IPS DF 19.7 (cell line): ENCODE measurements around the gene DLGAP4.

Experiments
- DNase-seq: peaks from one replicate; pipeline ENCODE4 v3.0.0-alpha.2; 2013; ENCODE audit warnings: low read depth, low spot score

Gene DLGAP4

DNA sequence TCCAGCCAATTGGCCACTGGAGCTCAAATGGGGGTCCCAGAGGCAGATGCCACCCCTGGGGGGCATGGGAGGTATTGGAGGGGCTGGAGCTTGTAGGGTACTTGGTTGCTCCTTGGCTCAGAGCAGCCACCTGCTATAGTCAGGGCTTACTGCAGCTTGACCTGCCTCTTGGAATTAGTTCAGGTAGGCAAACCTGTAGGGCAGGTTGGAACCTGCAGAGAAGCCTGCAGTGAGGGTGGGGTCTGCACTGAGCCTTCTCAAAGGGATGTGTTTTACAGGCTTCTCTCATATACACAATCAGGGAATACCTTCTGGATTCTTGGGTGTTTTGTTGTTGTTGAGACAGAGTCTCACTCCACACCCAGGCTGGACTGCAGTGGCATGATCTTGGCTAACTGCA, 141.0 kb downstream of the DLGAP4 start:
- no peak for DNase-seq

DNA sequence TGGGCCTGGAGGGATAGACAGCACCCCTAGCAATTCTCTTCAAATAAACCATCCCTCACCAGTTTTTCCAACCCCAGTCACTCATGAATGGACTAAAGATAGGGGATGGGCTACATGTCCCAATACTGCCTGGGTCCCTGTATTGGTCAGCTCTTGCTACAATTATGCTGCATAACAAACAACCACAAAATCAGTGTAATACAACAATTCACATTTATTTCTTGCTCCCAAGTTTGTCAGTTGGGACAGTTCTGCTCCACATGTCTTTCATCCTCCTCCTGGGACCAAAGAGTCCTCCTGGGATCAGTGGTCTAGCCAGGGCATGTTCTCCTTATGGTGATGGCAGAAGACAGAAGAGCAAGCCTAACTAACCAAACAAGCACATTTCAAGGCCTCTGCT, 143.5 kb downstream of the DLGAP4 start:
- DNase-seq = no peak

DNA sequence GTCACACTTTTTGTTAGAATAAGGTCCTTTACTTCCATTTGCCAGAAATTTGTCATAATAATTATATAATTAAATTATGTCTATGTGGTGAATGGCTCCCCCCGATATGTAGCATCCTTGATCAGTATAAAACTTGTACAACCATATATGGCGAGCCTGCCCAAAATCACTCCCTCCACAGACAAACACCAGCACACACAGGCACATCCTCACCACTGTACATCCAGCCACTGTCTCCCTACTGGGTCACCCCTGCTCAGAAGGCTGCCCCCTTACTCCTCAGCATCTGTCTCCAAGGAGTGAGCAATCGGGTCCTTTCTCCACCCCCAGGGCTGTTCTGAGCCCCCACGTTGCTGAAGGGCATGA, 148.2 kb downstream of the DLGAP4 start:
- no peak for DNase-seq

DNA sequence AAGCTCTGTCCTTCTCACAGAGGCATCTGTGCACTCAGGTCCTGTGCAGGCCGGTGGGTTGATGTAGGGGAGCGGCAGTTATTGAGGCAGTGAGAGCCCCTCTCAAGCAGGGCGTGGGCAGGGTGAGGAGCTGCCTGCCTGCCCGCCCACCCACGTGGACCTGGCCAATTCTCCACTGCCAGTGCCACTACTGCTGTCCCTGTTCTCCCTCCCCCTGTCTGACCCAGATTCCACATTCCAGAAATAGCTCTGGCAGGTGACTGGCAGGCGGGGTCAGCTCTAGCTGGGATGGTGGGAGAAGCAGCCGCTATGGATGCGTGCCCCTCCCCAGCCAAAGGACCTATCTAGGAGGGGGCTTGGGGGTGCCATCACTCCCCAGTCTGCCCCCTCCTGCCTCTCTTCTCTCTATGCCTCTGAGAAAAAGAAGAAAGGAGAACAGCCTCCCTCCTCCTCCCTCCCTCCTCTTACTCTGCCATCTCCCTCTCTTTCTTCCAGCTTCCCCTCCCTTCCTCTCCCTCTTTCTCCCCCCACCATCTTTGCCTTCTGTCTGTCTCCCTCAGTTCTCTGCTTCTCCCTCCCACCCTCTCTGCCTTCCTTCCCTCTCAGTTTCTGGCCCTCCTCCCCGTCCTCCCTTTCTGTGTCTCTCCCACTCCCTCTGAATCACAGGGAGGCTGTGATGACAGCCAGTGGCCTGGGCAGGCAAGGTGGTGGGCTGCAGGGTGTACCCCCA, 148.7 kb downstream of the DLGAP4 start:
- no peak for DNase-seq

DNA sequence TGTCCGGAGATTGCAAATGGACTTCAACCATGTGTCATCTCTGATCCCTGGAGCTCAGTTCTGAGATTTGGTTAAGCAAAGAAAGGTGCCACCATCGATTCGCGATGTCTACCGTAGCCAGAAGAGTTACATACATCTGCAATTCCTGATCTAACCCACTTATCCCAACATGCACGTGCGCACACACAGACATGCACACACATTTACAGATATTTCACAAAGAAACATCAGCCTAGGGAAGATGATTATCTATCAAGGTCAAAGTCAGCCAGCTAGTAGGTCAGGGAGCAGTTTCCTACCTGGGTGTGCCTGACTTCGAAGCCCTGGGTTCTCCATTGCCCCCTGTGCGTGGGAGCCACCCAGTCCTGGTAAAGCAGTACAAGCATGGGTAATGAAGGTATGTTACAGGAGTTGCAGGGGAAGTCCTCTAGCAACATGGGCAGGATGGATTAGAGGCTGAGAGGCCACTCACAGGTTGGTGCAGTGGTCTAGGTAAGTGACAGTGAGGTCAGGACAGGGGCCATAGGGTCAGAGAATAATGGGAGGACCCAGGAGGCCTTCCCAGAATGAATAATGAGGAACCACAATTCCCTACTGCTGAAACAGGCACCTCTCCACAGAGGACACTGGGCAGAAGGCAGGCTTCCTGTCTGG, 150.0 kb downstream of the DLGAP4 start:
- DNase-seq = no peak

DNA sequence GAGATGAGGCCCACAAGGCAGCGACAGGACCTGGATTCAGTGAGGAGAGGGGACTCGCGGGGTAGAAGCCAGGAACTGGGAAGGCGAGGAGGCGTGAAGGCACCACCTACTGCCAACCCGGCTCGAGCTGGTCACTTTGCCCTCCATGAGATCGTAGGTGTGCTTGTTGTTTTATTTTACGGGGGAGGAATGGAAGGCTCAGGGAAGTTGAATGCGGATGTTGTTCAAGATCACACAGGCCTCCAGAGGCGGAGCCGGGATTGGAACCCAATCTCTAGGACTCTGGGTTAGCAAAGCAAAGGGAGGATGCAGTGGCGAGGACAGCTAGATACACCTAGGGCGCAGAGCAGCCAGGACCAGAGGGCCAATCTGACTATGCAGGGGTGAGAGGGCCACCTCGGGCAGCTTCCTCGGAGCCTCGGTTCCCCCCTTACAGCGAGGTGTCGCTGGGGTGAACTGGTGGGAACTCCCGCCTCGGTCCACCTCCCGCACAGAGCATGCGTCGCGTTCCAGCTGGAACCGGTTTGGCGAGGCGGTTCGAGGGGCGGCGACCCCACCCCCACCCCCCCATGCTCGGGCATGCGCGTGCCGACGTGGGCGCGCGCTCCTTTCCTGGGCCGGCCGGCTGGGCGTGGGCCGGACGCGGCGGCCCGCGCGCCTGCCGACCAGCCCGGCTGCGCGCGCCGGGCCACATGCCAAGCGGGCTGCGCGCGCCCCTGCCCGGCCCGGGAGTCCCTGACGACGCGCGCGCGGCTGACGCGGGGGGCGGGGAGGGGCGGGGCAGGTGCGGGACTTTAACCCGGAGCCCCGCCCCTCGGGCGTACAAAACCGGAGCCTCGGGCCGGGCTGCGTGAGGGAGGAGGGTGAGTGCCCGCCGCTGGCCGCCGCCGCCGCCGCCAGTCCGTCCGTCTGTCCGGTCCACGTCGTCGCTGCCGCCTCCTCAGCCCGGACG, 154.8 kb downstream of the DLGAP4 start:
- DNase-seq = no peak

DNA sequence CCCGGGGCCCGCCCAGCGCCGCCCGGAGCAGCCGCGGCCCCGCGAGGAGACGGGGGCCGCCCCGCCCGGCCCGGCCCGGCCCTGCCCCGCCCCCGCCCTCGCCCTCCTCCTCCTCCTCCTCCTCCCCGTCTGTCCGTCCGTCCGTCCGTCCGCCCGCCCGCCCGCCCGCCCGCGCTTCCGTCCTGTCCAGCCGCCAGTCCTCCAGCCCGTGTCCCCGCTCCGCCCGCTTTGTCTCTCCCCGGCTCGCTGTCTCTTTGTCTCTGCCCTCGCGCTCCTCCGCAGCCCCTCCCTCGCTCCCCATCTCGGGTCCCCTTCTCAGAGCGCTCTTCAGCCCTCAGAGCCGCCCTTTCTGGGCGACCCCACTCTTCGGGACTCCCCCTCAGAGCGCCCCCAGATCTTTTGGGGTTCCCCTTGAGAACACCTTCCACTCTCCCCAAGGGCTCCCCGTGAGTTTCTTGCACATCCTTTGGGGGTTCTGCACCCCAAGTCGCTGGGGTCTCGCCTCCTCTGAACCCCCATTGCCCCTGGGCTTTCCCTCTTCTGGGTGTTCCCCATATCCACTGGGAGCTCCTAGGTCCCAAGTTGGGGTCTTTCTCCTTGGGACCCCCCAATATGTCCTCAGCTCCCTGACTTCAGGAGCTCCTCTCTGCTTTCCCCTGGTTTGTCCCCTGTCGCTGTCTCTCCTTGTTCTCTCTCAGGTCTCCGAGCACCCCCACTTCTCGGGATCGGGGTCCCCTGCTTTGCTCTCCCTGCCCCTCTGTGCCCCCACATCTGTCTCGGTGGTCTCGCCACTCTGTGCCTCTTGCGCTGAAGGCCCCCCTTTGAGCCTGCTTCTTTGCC, 155.7 kb downstream of the DLGAP4 start:
- no peak for DNase-seq

DNA sequence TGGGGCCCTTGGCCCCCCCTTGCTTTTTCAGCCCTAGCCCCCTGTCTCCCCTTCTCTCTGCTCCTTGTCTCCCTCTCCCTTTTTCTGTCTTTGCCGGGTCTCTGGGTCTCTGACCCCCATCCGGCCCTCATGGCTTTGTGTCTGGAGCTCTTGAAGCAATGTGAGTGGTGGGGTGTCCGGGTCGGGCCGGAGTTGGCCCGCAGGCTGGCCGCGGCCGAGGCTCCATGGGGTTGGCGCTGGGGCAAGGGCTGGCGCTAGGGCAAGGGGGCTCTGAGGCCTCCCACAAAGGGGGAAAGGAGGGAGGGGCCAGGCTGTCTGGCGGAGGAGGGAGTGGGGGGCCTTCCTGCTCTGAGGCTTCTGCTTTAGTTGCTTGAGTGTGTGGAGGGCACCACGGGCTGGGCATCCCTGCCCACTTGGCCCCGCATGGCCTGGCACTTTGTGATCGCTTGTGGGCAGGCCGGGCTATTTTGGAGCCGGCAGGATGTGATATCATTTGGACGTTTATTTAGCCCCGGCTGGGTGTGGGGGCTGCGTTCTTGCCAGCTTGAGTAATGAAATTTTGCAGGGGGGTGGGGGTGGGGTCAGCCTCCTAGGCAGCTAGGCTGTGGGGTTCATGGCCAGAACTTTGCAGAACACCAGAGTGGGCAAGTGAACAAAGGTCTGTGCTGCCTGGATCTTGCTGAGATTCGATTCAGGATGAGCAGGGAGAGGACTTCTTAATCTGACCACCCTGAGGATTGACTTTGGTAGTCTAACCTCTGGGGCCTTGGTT, 156.5 kb downstream of the DLGAP4 start:
- no peak for DNase-seq

DNA sequence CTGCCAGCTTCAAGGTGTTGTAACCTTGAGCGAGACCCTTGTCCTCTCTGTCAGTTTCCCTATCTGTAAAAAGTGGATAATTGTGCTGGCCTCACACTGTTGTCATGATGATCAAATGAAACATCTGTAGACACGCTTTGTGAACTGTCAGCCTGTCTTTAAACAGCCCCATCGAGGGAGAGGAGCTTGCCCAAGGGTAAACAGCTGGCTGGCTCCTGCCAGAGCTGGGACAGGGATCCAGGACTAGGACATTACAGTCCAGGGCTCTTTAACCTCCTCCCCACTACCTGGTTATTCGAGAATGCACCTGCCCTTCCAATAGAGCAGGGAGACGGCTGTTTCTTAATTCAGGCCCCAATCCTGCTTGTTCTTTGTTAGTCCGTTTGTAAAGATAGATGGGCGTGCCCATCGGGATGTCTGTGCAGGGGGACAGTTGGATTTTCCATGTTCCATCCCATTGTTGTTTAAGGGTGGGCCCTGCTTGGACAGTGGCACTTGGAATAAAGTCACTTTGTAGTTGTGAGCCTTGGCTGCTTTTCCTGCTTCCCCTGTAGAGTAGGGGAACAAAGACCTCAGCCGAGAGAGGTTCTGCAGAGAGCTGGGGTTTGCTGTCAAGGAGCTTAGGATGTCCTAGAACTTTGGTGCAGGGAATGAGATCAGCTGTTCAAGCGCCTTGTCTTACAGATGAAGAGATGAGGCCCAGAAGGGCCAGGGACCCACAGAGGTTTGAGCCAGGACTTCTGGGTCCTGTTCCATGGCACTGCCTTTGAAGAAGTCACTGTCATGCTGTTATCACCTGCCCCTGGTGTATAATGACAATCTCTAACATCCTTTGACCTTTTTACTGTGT, 157.3 kb downstream of the DLGAP4 start:
- no peak for DNase-seq

DNA sequence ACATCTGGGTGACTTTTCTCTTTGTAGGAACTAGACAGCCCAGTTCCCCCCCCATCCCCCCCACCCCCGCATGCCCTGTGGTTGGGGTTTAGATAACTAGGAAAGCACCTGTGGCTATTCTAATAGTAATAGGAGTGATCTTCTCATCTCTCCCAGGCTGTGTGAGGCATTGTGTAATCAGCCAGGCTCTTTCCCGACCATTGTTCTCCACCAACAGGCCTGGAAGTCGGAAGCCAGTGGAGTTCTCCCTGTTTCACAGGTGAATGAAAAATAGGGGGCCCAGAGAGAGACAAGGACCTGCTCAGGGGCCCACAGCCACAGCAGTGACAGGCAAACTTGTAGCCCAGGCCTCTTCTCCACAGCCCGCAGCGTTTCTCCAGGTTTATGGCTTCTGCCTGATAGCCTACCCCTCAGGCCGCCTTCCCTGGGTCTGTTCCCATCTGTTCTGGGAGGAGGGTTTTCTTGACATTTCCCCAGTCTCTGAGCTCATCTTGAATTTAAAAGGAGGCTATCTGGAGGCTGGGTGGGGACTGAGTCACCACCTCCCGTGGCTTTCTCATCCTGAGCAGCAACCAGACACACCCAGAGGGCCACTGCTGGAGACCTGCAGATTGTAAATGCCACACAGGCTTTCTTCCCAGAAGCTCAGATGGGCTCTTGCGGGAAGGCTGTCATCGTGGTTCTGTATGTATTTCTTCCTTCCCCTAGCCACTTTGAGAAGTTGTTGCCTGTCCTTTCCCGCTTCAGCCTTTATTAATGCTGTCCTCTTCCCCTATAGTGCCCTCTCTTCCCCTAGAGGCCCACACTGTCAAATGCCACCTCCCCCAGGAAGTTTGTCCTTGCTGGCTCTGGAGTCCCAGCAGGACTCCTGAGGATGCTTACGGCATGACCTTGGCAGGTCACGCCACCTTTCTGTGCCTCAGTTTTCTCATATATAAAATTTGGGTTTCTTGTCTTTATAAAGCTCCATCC, 159.3 kb downstream of the DLGAP4 start:
- no peak for DNase-seq

DNA sequence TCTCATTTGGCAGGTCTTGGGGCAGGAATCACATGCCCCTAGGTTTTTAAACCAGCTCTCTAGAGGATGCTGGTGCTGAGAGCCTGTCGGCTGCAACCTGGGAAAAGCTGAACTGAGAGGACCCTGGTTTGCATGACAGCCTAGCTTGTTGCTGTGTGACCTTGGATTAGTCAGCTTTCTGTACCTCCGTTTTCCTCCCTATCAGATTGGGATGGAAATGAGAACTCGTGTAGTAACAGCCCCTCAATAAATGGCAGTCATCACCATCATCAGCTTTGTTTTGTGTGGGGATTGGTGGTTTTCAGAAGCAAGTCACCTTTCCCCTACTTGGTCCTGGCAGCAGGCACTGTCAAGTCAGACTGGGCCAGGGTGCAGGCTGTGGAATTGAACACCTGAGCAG, 159.9 kb downstream of the DLGAP4 start:
- DNase-seq = no peak

DNA sequence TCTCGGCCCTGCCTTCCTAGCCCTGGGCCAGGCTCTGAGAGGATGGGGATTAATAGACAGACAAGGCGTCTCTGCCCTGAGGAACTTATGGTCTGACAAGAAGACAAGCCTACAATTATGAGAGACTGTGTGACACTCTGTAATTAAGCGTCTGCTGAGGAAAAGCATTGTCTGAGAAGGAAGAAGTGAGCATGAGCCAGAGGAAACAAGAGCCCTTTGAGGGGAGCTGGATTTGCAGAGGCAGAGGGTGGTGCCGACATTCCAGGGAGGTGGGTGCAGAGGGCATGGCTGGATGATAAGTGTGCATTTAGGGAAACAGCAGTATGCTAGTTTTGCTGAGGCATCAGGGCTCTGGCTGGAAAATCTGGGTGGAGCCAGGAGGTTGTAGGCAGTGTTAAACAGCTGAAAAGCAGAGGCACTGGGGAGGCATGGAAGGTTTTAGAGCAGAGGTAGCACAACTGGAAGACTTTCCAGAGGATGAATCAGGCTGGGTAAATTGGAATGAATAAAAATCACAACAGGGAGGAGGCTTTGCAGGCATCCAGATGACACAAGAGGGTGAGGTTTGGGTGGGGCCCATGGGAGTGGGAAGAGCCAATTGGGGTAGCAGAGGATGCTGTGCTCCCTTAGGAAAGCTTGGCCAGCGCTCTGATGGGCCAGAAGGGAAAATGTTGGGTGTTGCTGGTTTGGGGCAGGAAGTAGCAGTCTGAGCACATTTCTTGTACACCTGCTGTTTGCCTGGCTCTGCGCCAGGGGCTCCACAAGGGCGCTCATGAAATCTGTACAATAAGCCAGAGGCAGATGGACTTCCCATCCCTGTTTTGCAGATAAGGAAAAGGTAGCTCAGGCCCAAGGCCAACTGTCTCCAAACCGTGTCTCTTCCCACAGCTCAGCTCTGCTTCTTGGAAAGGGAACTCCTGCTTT, 161.2 kb downstream of the DLGAP4 start:
- DNase-seq = no peak

DNA sequence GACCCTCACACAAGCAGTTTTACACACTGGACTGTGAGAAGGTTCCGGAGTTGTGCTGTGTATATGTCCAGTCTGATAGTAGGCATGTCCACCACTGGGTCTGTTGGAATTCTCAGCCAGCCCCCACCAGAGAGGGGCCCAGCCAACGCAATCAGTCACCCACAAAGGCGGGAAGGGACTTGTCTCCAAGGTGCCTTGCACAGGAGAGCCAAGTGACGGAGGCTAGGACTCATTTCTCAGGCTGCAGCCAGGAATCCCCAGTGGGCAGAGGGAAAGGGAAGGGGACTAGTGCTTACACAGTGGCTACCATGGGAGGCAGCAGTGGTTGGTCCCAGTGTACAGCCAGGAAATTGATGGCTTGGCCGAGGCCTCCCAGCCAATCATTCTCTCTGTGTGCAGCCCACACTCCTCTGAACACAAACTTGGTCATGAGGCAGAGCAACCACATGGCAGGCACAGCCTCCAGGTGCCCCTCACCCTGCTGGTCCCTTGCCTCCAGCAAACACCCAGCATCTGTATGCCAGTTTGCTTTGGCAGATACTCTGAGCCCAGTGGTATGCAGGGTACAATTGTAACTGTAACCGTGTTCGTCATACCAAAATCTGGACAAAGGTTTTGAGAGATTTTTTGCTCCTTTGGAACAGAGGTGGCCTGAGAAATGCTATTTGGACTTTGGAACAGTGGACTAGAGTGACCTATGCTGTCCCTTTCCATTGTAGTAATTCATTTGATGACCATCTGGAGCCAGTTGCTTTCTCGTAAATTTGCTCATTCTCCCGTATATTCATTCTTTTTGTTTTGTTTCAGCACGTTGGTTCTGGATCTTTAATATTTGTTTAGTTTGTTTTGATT, 162.2 kb downstream of the DLGAP4 start:
- no peak for DNase-seq

DNA sequence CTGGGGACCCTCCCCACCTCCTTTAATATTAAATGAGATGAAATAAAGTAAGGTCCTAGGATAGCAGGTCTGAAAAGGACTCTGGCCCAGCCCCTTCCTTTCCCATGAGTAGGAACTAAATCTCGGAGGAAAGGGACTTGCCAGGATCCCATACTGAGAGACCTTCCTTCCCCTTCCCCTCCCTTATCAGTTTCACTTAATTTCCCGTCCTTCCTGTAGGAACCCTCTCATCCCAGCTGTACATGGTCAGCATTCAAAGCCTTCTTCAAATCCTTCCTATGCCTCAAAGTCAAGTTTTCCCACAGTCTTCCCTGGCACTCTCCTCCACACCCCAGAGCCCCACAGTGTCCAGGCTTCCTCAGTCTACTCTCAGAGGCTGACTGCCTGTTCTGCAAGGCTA, 163.8 kb downstream of the DLGAP4 start:
- DNase-seq = no peak

DNA sequence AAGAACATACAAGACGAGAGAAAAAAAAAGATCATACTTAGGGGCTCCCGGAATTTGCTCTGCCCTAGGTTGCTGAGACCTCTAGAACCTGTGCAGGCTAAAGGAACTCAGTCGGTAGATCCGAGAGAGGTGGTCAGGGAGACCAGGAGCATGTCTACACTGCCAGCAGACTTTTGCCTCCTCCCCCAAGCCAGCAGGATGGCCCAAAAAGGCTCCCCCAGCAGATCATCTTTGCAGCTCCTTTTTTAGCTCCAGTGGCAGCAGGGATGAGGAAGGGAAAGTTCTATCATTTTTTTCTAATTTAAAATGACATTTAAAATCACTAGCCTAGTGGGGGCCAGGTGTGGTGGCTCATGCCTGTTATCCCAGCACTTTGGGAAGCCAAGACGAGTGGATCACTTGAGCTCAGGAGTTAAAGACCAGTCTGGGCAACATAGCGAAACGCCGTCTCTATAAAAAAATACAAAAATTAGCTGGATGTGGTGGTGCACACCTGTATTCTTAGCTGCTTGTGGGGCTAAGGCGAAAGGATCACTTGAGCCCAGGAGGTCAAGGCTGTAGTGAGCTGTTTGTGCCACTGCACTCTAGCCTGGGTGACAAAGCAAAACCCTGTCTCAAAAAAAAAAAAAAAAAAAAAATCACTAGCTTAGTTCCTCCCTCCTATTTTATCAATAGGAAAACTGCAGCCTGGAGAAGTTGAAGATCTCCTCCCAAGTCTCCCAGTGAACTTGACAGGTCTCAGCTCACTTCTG, 165.9 kb downstream of the DLGAP4 start:
- no peak for DNase-seq

DNA sequence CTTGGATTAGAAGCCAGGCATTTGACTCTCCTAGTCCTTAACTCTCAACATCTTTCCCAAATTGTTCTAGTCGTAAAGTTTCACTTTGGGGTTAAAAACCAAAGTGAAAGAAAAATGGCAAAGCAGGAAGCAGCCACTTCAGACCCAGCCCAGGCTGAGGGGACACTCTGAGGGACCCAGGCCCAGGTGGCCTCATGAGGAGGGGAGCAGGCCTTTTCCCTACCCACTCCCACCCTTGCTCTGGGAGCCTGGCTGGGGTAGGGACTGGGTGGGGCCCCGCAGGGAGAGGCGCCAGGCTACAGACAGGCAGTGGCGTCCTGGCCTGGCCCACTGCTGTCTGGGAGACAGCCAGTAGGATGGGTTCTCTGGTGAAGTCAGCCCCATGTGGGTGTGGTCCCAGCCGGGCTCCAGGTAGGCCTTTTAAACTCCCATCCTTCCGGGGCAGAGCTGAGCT, 166.5 kb downstream of the DLGAP4 start:
- DNase-seq = no peak
